Keratinocyte (primary cell): Measurements from ENCODE around the gene MANSC4. TPM values are rescaled to one million over a fixed set of nuclear protein-coding genes. Genes with fewer than 3 reads are reported as not detected.
A peak's percentile ranks its signal among the peaks of the same experiment; 100 is the strongest.

Experiments
- DNase-seq: peaks from one replicate; pipeline ENCODE4 v3.0.0-alpha.2; 2011; ENCODE audit warnings: low read depth, missing footprints, low spot score
- FAIRE-seq: peaks from 2 replicates; lab custom pipeline; 2011; peaks lifted over from hg19 to GRCh38; lab: Jason Lieb, UNC
- H2AFZ ChIP-seq: 2 replicates; pipeline ENCODE4 v1.6.0; 2012; ENCODE audit warnings: low read length, control low read depth, inconsistent platforms; ENCODE audit not compliant: control insufficient read depth
- H3K27ac ChIP-seq: 2 replicates; pipeline ENCODE4 v1.5.1; 2011; ENCODE audit warnings: low read length; ENCODE audit not compliant: control insufficient read depth, insufficient read depth
- H3K27me3 ChIP-seq: 3 replicates; pipeline ENCODE4 v1.6.0; 2011; ENCODE audit warnings: low read length; ENCODE audit not compliant: control insufficient read depth, insufficient read depth; ENCODE audit errors: extremely low read depth
- H3K36me3 ChIP-seq, 2 experiments: 2 replicates in 1 of 2; 3 replicates in 1 of 2; pipeline ENCODE4 v1.5.1; 2011; ENCODE audit warnings: low read length in 2 of 2, mild to moderate bottlenecking in 1 of 2; ENCODE audit not compliant: control insufficient read depth in 2 of 2, insufficient read depth in 2 of 2; ENCODE audit errors: extremely low read depth in 1 of 2
- H3K4me1 ChIP-seq: 3 replicates; pipeline ENCODE4 v1.5.1; 2011; ENCODE audit warnings: low read length; ENCODE audit not compliant: control insufficient read depth, insufficient read depth; ENCODE audit errors: extremely low read depth
- H3K4me2 ChIP-seq: 3 replicates; pipeline ENCODE4 v1.6.0; 2011; ENCODE audit warnings: low read depth, low read length; ENCODE audit not compliant: control insufficient read depth, insufficient read depth; ENCODE audit errors: extremely low read depth
- H3K4me3 ChIP-seq, 3 experiments: fragments of 200-600 bp in 1 of 3; sonication (generic) in 1 of 3; 2 replicates in 2 of 3; 3 replicates in 1 of 3; pipeline ENCODE4 v1.5.1; 2011 to 2016; ENCODE audit warnings: low read length in 3 of 3, mild to moderate bottlenecking in 3 of 3, control low read depth in 2 of 3, inconsistent platforms in 1 of 3, low read depth in 1 of 3, mixed read lengths in 1 of 3, mixed run types in 1 of 3, moderate library complexity in 1 of 3; ENCODE audit not compliant: control insufficient read depth in 2 of 3, insufficient read depth in 2 of 3; ENCODE audit errors: extremely low read depth in 1 of 3
- H3K79me2 ChIP-seq: 2 replicates; pipeline ENCODE4 v1.6.0; 2012; ENCODE audit warnings: low read length; ENCODE audit not compliant: control insufficient read depth, insufficient read depth
- H3K9ac ChIP-seq: 3 replicates; pipeline ENCODE4 v1.6.0; 2011; ENCODE audit warnings: low read length; ENCODE audit not compliant: control insufficient read depth, insufficient read depth; ENCODE audit errors: extremely low read depth
- H3K9me1 ChIP-seq: 3 replicates; pipeline ENCODE4 v1.6.0; 2011; ENCODE audit warnings: low read length; ENCODE audit not compliant: control insufficient read depth, insufficient read depth; ENCODE audit errors: extremely low read depth
- H3K9me3 ChIP-seq: 2 replicates; pipeline ENCODE4 v1.5.1; 2012; ENCODE audit warnings: low read depth, low read length; ENCODE audit not compliant: control insufficient read depth
- H4K20me1 ChIP-seq: 3 replicates; pipeline ENCODE4 v1.6.0; 2011; ENCODE audit warnings: low read length; ENCODE audit not compliant: control insufficient read depth, insufficient read depth; ENCODE audit errors: extremely low read depth
- EZH2 ChIP-seq: IDR thresholded peaks from one replicate; pipeline ENCODE4 v1.6.1; 2012; ENCODE audit warnings: inconsistent platforms, mild to moderate bottlenecking, low read length, moderate library complexity
- dilution Hi-C: fragments of 300-500 bp; cut with MboI; formaldehyde crosslinking; loops from one replicate; pipeline ENCODE4 v1.7.0; 2020; ENCODE audit warnings: low sequenced_read_pairs; ENCODE audit not compliant: extremely low pct_ligation_motif_present
- polyA plus RNA-seq, 5 experiments: library from polyadenylated mRNA; depleted of rRNA in 3 of 5; stranded (reverse) in 3 of 5; stranded (forward) in 1 of 5; unstranded in 1 of 5; fragments of >200 nt; gene quantifications; 1 replicate in 1 of 5; 2 replicates in 3 of 5; 3 replicates in 1 of 5; pipeline versions ENCODE4 v1.2.1 to v1.2.3, GENCODE V29; 2011 to 2012; ENCODE audit warnings: missing spikeins in 2 of 5, low read depth in 1 of 5, low replicate concordance in 1 of 5
- TF ChIP-seq, protein P1 (sequence below), 3 experiments: IDR thresholded peaks in 1 of 3; conservative IDR thresholded peaks in 1 of 3; optimal IDR thresholded peaks in 1 of 3; 2 replicates in 2 of 3; 3 replicates in 1 of 3; pipeline versions ENCODE3 to v1.5.1; 2011; ENCODE audit warnings: low read length in 3 of 3, mild to moderate bottlenecking in 3 of 3, moderate library complexity in 2 of 3, control low read depth in 1 of 3, inconsistent platforms in 1 of 3; ENCODE audit not compliant: insufficient read depth in 2 of 3; ENCODE audit errors: extremely low read depth in 1 of 3

The MANSC4 gene
- polyA plus RNA-seq, 1 donor (not counting 4 experiments of a cell fraction or from before 2014, with no cell fraction given): 0.67 TPM

DNA sequence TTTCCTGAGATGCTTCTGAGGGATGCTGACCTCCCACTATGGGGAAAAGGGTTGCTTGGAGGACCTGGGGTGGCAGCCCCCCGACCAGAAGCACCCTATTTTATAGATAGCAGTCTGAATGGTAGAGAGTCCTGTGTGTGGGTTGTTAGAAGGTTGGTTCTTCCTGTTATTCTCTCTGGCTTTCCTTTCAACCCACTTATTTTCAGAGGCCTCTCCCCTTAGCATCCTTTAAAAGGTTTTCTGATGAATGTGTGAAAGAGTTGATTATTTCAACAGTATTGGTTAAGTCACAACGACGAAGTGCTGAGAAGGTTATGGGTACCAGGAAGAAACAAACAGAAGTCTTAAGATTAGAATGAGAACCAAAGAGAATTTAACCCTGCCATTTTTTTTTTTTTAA is 20.8 kb upstream of the MANSC4 start:
- H3K36me3 ChIP-seq: peaks cover 11 to 12% of the 10 kb centered on the region in 2 experiments
- H3K9me1 ChIP-seq: no peaks in the 10 kb centered on the region
- TF ChIP-seq EZH2: no peak
- TF ChIP-seq, protein P1, sequence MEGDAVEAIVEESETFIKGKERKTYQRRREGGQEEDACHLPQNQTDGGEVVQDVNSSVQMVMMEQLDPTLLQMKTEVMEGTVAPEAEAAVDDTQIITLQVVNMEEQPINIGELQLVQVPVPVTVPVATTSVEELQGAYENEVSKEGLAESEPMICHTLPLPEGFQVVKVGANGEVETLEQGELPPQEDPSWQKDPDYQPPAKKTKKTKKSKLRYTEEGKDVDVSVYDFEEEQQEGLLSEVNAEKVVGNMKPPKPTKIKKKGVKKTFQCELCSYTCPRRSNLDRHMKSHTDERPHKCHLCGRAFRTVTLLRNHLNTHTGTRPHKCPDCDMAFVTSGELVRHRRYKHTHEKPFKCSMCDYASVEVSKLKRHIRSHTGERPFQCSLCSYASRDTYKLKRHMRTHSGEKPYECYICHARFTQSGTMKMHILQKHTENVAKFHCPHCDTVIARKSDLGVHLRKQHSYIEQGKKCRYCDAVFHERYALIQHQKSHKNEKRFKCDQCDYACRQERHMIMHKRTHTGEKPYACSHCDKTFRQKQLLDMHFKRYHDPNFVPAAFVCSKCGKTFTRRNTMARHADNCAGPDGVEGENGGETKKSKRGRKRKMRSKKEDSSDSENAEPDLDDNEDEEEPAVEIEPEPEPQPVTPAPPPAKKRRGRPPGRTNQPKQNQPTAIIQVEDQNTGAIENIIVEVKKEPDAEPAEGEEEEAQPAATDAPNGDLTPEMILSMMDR (optimal IDR thresholded peaks at IDR 0.05 in 1 of 3, IDR thresholded peaks at IDR 0.05 in 1 of 3, conservative IDR thresholded peaks at IDR 0.05 in 1 of 3; ENCODE audit: extremely low read depth in 1 of 3, insufficient read depth in 2 of 3, low read length in 3 of 3): no peak
- no peaks in the 10 kb centered on the region for H3K9me3 ChIP-seq
- dilution Hi-C loops: no loop called here
- no peaks in the 10 kb centered on the region for H4K20me1 ChIP-seq
- H2AFZ ChIP-seq: no peak overlapping the region
- H3K79me2 ChIP-seq: no peaks in the 10 kb centered on the region
- DNase-seq (no peak), FAIRE-seq (no peak)
- no peak overlapping the region for H3K4me2 ChIP-seq
- no peak overlapping the region for H3K9ac ChIP-seq
- no peak overlapping the region for H3K4me3 ChIP-seq
- H3K27ac ChIP-seq: no peak overlapping the region
- H3K27me3 ChIP-seq: no peaks in the 10 kb centered on the region
- no peaks in the 10 kb centered on the region for H3K4me1 ChIP-seq

DNA sequence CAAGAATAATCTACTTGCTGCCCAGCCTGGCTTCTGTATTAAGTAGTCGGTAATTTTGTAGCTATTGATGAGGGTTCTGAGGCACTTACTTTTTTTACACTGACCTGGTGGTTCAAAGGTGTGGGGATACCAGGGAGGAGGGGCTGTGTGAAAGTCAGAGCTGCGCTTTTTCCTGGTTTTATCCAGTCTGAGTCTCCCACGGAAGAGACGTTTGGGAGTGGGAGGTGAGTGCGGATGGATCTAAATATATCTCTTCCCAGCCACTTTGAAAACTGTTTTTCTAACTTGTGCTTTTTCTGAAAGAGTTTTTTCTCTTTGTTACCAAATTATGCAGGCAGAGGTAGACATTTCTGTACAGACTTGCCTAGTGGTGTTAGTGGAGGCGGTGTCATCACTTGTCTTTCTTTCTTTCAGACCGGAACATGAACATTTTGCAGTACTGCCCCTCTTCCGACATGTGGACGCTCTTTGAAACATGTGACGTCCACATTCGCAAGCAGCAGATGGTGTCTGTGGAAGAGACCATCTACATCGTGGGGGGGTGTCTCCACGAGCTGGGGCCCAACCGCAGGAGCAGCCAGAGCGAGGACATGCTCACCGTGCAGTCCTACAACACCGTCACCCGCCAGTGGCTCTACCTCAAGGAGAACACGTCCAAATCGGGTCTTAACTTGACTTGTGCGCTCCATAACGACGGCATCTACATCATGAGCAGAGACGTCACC is 17.4 kb upstream of the MANSC4 start:
- dilution Hi-C loops: no loop called here
- no peak overlapping the region for H2AFZ ChIP-seq
- FAIRE-seq (peak; percentile 9), DNase-seq (no peak)
- TF ChIP-seq EZH2: no peak
- TF ChIP-seq, protein P1 (optimal IDR thresholded peaks at IDR 0.05 in 1 of 3, IDR thresholded peaks at IDR 0.05 in 1 of 3, conservative IDR thresholded peaks at IDR 0.05 in 1 of 3; ENCODE audit: extremely low read depth in 1 of 3, insufficient read depth in 2 of 3, low read length in 3 of 3): no peak
- no peaks in the 10 kb centered on the region for H3K9me1 ChIP-seq
- no peak overlapping the region for H3K9ac ChIP-seq
- peaks cover 15 to 33% of the 10 kb centered on the region in 2 experiments for H3K36me3 ChIP-seq
- H3K4me1 ChIP-seq: no peaks in the 10 kb centered on the region
- no peak overlapping the region for H3K4me2 ChIP-seq
- no peaks in the 10 kb centered on the region for H3K9me3 ChIP-seq
- H3K4me3 ChIP-seq: no peak overlapping the region
- peaks cover 4% of the 10 kb centered on the region for H3K79me2 ChIP-seq
- no peak overlapping the region for H3K27ac ChIP-seq
- no peaks in the 10 kb centered on the region for H4K20me1 ChIP-seq
- no peaks in the 10 kb centered on the region for H3K27me3 ChIP-seq
